Liver (tissue), 3 donors: ENCODE measurements around the gene IGLON5.

Experiments used
- FOXA1 ChIP-seq: IDR thresholded peaks from 2 replicates; pipeline ENCODE4 v1.6.1; 2016; ENCODE audit warnings: antibody characterized with exemption
- GABPA ChIP-seq, 2 donors: IDR thresholded peaks in 1 of 2; conservative IDR thresholded peaks in 1 of 2; 2 replicates each; pipeline ENCODE4 v1.6.1; 2016; ENCODE audit warnings: antibody characterized with exemption in 2 of 2, mild to moderate bottlenecking in 1 of 2, moderate library complexity in 1 of 2
- JUND ChIP-seq, 2 donors: IDR thresholded peaks; 2 replicates each; pipeline ENCODE4 v1.6.1; 2016; ENCODE audit warnings: antibody characterized with exemption in 2 of 2
- MAX ChIP-seq: IDR thresholded peaks from 2 replicates; pipeline ENCODE4 v1.6.1; 2016; ENCODE audit warnings: antibody characterized with exemption
- NR2F2 ChIP-seq: IDR thresholded peaks from 2 replicates; pipeline ENCODE4 v1.6.1; 2016; ENCODE audit warnings: antibody characterized with exemption
- RAD21 ChIP-seq, 2 donors: IDR thresholded peaks; 2 replicates each; pipeline ENCODE4 v1.6.1; 2016; ENCODE audit warnings: antibody characterized with exemption in 2 of 2, mild to moderate bottlenecking in 2 of 2
- RXRA ChIP-seq, 2 donors: IDR thresholded peaks; 2 replicates each; pipeline ENCODE4 v1.6.1; 2017 to 2018; ENCODE audit warnings: antibody characterized with exemption in 2 of 2, mild to moderate bottlenecking in 1 of 2
- SP1 ChIP-seq: IDR thresholded peaks from 2 replicates; pipeline ENCODE4 v1.6.1; 2018; ENCODE audit warnings: antibody characterized with exemption, mild to moderate bottlenecking
- TAF1 ChIP-seq: conservative IDR thresholded peaks from 2 replicates; pipeline ENCODE4 v1.6.1; 2016; ENCODE audit warnings: antibody characterized with exemption, mild to moderate bottlenecking
- YY1 ChIP-seq: IDR thresholded peaks from 2 replicates; pipeline ENCODE4 v1.6.1; 2016; ENCODE audit warnings: antibody characterized with exemption, mild to moderate bottlenecking
- ZBTB33 ChIP-seq: IDR thresholded peaks from 2 replicates; pipeline ENCODE4 v1.6.1; 2016; ENCODE audit warnings: antibody characterized with exemption
- TF ChIP-seq, protein P1 (sequence below): fragments of 150-350 bp; IDR thresholded peaks from 2 replicates; pipeline ENCODE4 v1.5.1; 2017; ENCODE audit warnings: improper control_type of control experiment, low read depth, low read length; ENCODE audit not compliant: missing input control
- TF ChIP-seq, protein P2 (sequence below): IDR thresholded peaks from 2 replicates; pipeline ENCODE4 v1.6.1; 2016; ENCODE audit warnings: antibody characterized with exemption, mild to moderate bottlenecking
- TF ChIP-seq, protein P3 (sequence below): IDR thresholded peaks from 2 replicates; pipeline ENCODE4 v1.6.1; 2016; ENCODE audit warnings: antibody characterized with exemption
- donor health status: healthy.
- donor health status: healthy.

- TF ChIP-seq, protein P1, sequence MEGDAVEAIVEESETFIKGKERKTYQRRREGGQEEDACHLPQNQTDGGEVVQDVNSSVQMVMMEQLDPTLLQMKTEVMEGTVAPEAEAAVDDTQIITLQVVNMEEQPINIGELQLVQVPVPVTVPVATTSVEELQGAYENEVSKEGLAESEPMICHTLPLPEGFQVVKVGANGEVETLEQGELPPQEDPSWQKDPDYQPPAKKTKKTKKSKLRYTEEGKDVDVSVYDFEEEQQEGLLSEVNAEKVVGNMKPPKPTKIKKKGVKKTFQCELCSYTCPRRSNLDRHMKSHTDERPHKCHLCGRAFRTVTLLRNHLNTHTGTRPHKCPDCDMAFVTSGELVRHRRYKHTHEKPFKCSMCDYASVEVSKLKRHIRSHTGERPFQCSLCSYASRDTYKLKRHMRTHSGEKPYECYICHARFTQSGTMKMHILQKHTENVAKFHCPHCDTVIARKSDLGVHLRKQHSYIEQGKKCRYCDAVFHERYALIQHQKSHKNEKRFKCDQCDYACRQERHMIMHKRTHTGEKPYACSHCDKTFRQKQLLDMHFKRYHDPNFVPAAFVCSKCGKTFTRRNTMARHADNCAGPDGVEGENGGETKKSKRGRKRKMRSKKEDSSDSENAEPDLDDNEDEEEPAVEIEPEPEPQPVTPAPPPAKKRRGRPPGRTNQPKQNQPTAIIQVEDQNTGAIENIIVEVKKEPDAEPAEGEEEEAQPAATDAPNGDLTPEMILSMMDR = no peak
- TF ChIP-seq SP1 = no peak
- TF ChIP-seq RAD21 (IDR thresholded peaks at IDR 0.05) = no peak
- TF ChIP-seq, protein P2, sequence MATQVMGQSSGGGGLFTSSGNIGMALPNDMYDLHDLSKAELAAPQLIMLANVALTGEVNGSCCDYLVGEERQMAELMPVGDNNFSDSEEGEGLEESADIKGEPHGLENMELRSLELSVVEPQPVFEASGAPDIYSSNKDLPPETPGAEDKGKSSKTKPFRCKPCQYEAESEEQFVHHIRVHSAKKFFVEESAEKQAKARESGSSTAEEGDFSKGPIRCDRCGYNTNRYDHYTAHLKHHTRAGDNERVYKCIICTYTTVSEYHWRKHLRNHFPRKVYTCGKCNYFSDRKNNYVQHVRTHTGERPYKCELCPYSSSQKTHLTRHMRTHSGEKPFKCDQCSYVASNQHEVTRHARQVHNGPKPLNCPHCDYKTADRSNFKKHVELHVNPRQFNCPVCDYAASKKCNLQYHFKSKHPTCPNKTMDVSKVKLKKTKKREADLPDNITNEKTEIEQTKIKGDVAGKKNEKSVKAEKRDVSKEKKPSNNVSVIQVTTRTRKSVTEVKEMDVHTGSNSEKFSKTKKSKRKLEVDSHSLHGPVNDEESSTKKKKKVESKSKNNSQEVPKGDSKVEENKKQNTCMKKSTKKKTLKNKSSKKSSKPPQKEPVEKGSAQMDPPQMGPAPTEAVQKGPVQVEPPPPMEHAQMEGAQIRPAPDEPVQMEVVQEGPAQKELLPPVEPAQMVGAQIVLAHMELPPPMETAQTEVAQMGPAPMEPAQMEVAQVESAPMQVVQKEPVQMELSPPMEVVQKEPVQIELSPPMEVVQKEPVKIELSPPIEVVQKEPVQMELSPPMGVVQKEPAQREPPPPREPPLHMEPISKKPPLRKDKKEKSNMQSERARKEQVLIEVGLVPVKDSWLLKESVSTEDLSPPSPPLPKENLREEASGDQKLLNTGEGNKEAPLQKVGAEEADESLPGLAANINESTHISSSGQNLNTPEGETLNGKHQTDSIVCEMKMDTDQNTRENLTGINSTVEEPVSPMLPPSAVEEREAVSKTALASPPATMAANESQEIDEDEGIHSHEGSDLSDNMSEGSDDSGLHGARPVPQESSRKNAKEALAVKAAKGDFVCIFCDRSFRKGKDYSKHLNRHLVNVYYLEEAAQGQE = no peak
- TF ChIP-seq NR2F2 = no peak
- no peak for TF ChIP-seq YY1
- TF ChIP-seq RXRA (IDR thresholded peaks at IDR 0.05) = no peak
- TF ChIP-seq JUND (IDR thresholded peaks at IDR 0.05) = no peak
- no peak for TF ChIP-seq ZBTB33
- TF ChIP-seq FOXA1 = no peak
- TF ChIP-seq GABPA (IDR thresholded peaks at IDR 0.05 in 1 of 2, conservative IDR thresholded peaks at IDR 0.05 in 1 of 2) = no peak
- TF ChIP-seq MAX = no peak
- no peak for TF ChIP-seq TAF1
- TF ChIP-seq, protein P3, sequence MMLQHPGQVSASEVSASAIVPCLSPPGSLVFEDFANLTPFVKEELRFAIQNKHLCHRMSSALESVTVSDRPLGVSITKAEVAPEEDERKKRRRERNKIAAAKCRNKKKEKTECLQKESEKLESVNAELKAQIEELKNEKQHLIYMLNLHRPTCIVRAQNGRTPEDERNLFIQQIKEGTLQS = no peak
Measured at GRCh38 chr19:51368366-51369282, 57.2 kb downstream of the IGLON5 start, which contains the start of gene CLDND2.
